ENCODE results near the gene BEAN1. TPM values are rescaled to one million over a fixed set of nuclear protein-coding genes. Genes with fewer than 3 reads are reported as not detected.

The BEAN1 gene
- total RNA-seq, 1 experiment from 2014 or later = not detected

- no peak for TF ChIP-seq CTCF (IDR thresholded peaks at IDR 0.05)
- no peak for TF ChIP-seq REST (IDR thresholded peaks at IDR 0.05; ENCODE audit: insufficient read depth in 1 of 2, low read depth in 2 of 2, low read length in 1 of 2)
- no peak for TF ChIP-seq POLR2AphosphoS5 (IDR thresholded peaks at IDR 0.05; ENCODE audit: low read depth, low read length)
- TF ChIP-seq SIN3A (IDR thresholded peaks at IDR 0.05; ENCODE audit: borderline replicate concordance, insufficient read depth, low read depth, low read length) = no peak
- TF ChIP-seq TCF7L2 (IDR thresholded peaks at IDR 0.05; ENCODE audit: low read depth, low read length) = no peak
- no peak for DNase-seq (ENCODE audit: low read depth, low spot score)
- ATAC-seq = no peak
- in situ Hi-C loops (cut with HindIII; ENCODE audit: low pct_unique_long_range_greater_than_20kb, low sequenced_read_pairs) = no loop called here
- BruUV-seq (replicated peaks) = no TSS peak
- intact Hi-C loops (cut with micrococcal nuclease; ENCODE audit: unreplicated experiment) = no loop called here
- ChIA-PET POLR2A (no interaction called here), CTCF (no interaction called here)
- no peaks in the 10 kb centered on the region for H3K4me1 ChIP-seq (ENCODE audit: control insufficient read depth, insufficient read depth, low read length)
- no peaks in the 10 kb centered on the region for H3K9me3 ChIP-seq (ENCODE audit: control insufficient read depth, insufficient read depth, low read depth, low read length)
- no peaks in the 10 kb centered on the region for H3K36me3 ChIP-seq (ENCODE audit: control insufficient read depth, insufficient read depth, low read length)
- no peak overlapping the region for H3K4me3 ChIP-seq (ENCODE audit: low read depth in 2 of 2, low read length in 2 of 2)
- no peak overlapping the region for H3K27ac ChIP-seq (ENCODE audit: low read length)
- peaks cover 2% of the 10 kb centered on the region for H3K27me3 ChIP-seq (ENCODE audit: control insufficient read depth, insufficient read depth, low read length)
Observed at GRCh38 chr16:66434619-66435430, 7.7 kb downstream of the BEAN1 start.

- intact Hi-C loops (cut with micrococcal nuclease; ENCODE audit: unreplicated experiment) = no loop called here
- no peak for TF ChIP-seq REST (IDR thresholded peaks at IDR 0.05; ENCODE audit: insufficient read depth in 1 of 2, low read depth in 2 of 2, low read length in 1 of 2)
- no peak for TF ChIP-seq POLR2AphosphoS5 (IDR thresholded peaks at IDR 0.05; ENCODE audit: low read depth, low read length)
- H3K27me3 ChIP-seq (ENCODE audit: control insufficient read depth, insufficient read depth, low read length) = no peaks in the 10 kb centered on the region
- DNase-seq (ENCODE audit: low read depth, low spot score) (no peak), ATAC-seq (no peak)
- in situ Hi-C loops (cut with HindIII; ENCODE audit: low pct_unique_long_range_greater_than_20kb, low sequenced_read_pairs) = no loop called here
- no peak overlapping the region for H3K4me3 ChIP-seq (ENCODE audit: low read depth in 2 of 2, low read length in 2 of 2)
- POLR2A ChIA-PET = no interaction called here
- CTCF ChIA-PET = no interaction called here
- no peak overlapping the region for H3K27ac ChIP-seq (ENCODE audit: low read length)
- H3K36me3 ChIP-seq (ENCODE audit: control insufficient read depth, insufficient read depth, low read length) = no peaks in the 10 kb centered on the region
- no peaks in the 10 kb centered on the region for H3K4me1 ChIP-seq (ENCODE audit: control insufficient read depth, insufficient read depth, low read length)
- no peaks in the 10 kb centered on the region for H3K9me3 ChIP-seq (ENCODE audit: control insufficient read depth, insufficient read depth, low read depth, low read length)
- BruUV-seq (replicated peaks) = no TSS peak
Observed at GRCh38 chr16:66435896-66436295, 8.8 kb downstream of the BEAN1 start.

Data from Panc1 (cell line).